GM19467 (cell line): Measurements from ENCODE around the gene OR56A1.
A peak's percentile ranks its signal among the peaks of the same experiment; 100 is the strongest.
"Not testable (repeated sequence)": the region's sequence is repeated elsewhere in the genome, so short reads cannot be mapped to it uniquely, and the experiment has no call there.

Experiments
- ATAC-seq: cut with Tn5 transposase; IDR thresholded peaks from one replicate; pipeline ENCODE4 v1.9.1; 2021; ENCODE audit warnings: mild to moderate bottlenecking, moderate library complexity; ENCODE audit not compliant: unreplicated experiment

The OR56A1 gene

GRCh38 chr11:6030708-6031405 lies at the start of gene OR56A1:
Gene OR56A1 (minus strand): TSS chr11:6030758. CDS start chr11:6027692, 3,066 bp downstream.
- no peak for ATAC-seq

- no peak for ATAC-seq
Observed at GRCh38 chr11:6079463-6079862, 48.9 kb upstream of the OR56A1 start.

- no peak for ATAC-seq
Observed at GRCh38 chr11:6077723-6078122, 47.2 kb upstream of the OR56A1 start.

GRCh38 chr11:6076443-6076842 lies 45.9 kb upstream of the OR56A1 start:
- ATAC-seq, result not testable (repeated sequence)

- ATAC-seq, result no peak
Observed at GRCh38 chr11:6067502-6067901, 36.9 kb upstream of the OR56A1 start.

- peak; percentile 57 for ATAC-seq
Observed at GRCh38 chr11:6062691-6063358, 32.3 kb upstream of the OR56A1 start.

- no peak for ATAC-seq
Observed at GRCh38 chr11:6061475-6061874, 30.9 kb upstream of the OR56A1 start.

- ATAC-seq, result no peak
Observed at GRCh38 chr11:6057452-6057851, 26.9 kb upstream of the OR56A1 start.

GRCh38 chr11:6055569-6055968 lies 25.0 kb upstream of the OR56A1 start:
- ATAC-seq, result no peak

GRCh38 chr11:6052374-6052773 lies 21.8 kb upstream of the OR56A1 start:
- no peak for ATAC-seq

GRCh38 chr11:6040874-6041273 lies 10.3 kb upstream of the OR56A1 start:
- no peak for ATAC-seq

- ATAC-seq, result no peak
Observed at GRCh38 chr11:6027501-6027900, 3.1 kb downstream of the OR56A1 start.

- ATAC-seq, result no peak
Observed at GRCh38 chr11:6025056-6025455, 5.5 kb downstream of the OR56A1 start.

GRCh38 chr11:6022956-6023355 lies 7.6 kb downstream of the OR56A1 start:
- ATAC-seq, result peak; percentile 59

GRCh38 chr11:6013042-6013441 lies 17.5 kb downstream of the OR56A1 start:
- ATAC-seq, result no peak

GRCh38 chr11:6012035-6012668 lies 18.4 kb downstream of the OR56A1 start:
- ATAC-seq, result no peak

- no peak for ATAC-seq
Observed at GRCh38 chr11:6006846-6007245, 23.7 kb downstream of the OR56A1 start, which contains the start of gene OR56A4. Gene OR56A4 (minus strand): TSS chr11:6006946. CDS start chr11:6002992, 3,954 bp downstream.

GRCh38 chr11:6006395-6006794 lies 24.2 kb downstream of the OR56A1 start:
- ATAC-seq, result no peak

- no peak for ATAC-seq
Observed at GRCh38 chr11:6002202-6002699, 28.3 kb downstream of the OR56A1 start.

- ATAC-seq, result no peak
Observed at GRCh38 chr11:5994791-5995190, 35.8 kb downstream of the OR56A1 start.

- ATAC-seq, result no peak
Observed at GRCh38 chr11:5992604-5993251, 37.8 kb downstream of the OR56A1 start.
